Activated CD8-positive, alpha-beta memory T cell treated with anti-CD3 and anti-CD28 coated beads for 1 hour (primary cell): ENCODE measurements around the gene RTP5.

Experiments used
- DNase-seq, 2 donors: peaks; one replicate each; pipeline ENCODE4 v3.0.0-alpha.2; 2020; ENCODE audit warnings: low read depth in 1 of 2; ENCODE audit errors: extremely low read depth in 1 of 2

The RTP5 gene

GRCh38 chr2:241857041-241857541 is 12.4 kb upstream of the RTP5 start:
- DNase-seq: no peak

GRCh38 chr2:241857572-241858121 is 11.9 kb upstream of the RTP5 start:
- no peak for DNase-seq

GRCh38 chr2:241858206-241859016 is 11.1 kb upstream of the RTP5 start, which contains the start of gene PDCD1:
TSS of gene PDCD1 (minus strand) at chr2:241858894. CDS start at chr2:241858838, 56 bp downstream.
- no peak for DNase-seq

- DNase-seq: no peak
These were observed 10.5 kb upstream of the RTP5 start for GRCh38 chr2:241859017-241859435.

- DNase-seq: peak; percentile 41 to 62
These were observed 9.9 kb upstream of the RTP5 start for GRCh38 chr2:241859436-241860183.

- no peak for DNase-seq
These were observed 9.1 kb upstream of the RTP5 start for GRCh38 chr2:241860184-241861078.

- no peak for DNase-seq
These were observed 8.3 kb upstream of the RTP5 start for GRCh38 chr2:241861264-241861663.

GRCh38 chr2:241862093-241862492 is 7.4 kb upstream of the RTP5 start:
- DNase-seq: no peak

GRCh38 chr2:241862775-241863535 is 6.6 kb upstream of the RTP5 start:
- DNase-seq: no peak

GRCh38 chr2:241863536-241863954 is 6.0 kb upstream of the RTP5 start:
- DNase-seq: peak in 1 of 2 donors; percentile 35

GRCh38 chr2:241864168-241864849 is 5.2 kb upstream of the RTP5 start:
- no peak for DNase-seq

GRCh38 chr2:241864850-241865213 is 4.7 kb upstream of the RTP5 start:
- DNase-seq: no peak

GRCh38 chr2:241865416-241865956 is 4.0 kb upstream of the RTP5 start:
- no peak for DNase-seq

- DNase-seq: no peak
These were observed 3.4 kb upstream of the RTP5 start for GRCh38 chr2:241865957-241866789.

GRCh38 chr2:241866790-241867645 is 2.5 kb upstream of the RTP5 start:
- DNase-seq: no peak

- DNase-seq: peak in 1 of 2 donors; percentile 58
These were observed 1.6 kb upstream of the RTP5 start for GRCh38 chr2:241867776-241868420.

GRCh38 chr2:241868661-241869081 is 858 bp upstream of the RTP5 start:
- no peak for DNase-seq
